Measurements from ENCODE around the gene SPOUT1. TPM values are rescaled to one million over a fixed set of nuclear protein-coding genes. Genes with fewer than 3 reads are reported as not detected.

SPOUT1 gene
- total RNA-seq, 1 experiment from 2014 or later: 35.8 TPM

- Mint-ChIP-seq H3K27me3 (ENCODE audit: unreplicated experiment) (no peaks in the 10 kb centered on the region), H3K36me3 (ENCODE audit: insufficient read depth, unreplicated experiment) (peaks cover 25% of the 10 kb centered on the region), H3K4me1 (ENCODE audit: low read depth, unreplicated experiment) (peaks cover 9% of the 10 kb centered on the region), H3K9me3 (ENCODE audit: low read depth, unreplicated experiment) (no peaks in the 10 kb centered on the region), H3K27ac (ENCODE audit: unreplicated experiment) (peak overlapping the region; percentile 90), H3K4me3 (ENCODE audit: low read depth, unreplicated experiment) (peak overlapping the region; percentile 99)
- no peak for DNase-seq
- CTCF ChIA-PET: interaction anchor here (0.5 to 1.8 kb wide), 3 partner anchors 11 to 190 kb away, joined by 3 to 22 read pairs (median 3); partner anchors contain the start of gene ENDOG
- no peak for TF ChIP-seq CTCF (IDR thresholded peaks at IDR 0.05; ENCODE audit: unreplicated experiment)
- intact Hi-C loops (cut with micrococcal nuclease; ENCODE audit: unreplicated experiment): no loop called here
- BruUV-seq (replicated peaks): TSS peak; percentile 35
Measured at GRCh38 chr9:128828719-128829452, 708 bp downstream of the SPOUT1 start.

DNA sequence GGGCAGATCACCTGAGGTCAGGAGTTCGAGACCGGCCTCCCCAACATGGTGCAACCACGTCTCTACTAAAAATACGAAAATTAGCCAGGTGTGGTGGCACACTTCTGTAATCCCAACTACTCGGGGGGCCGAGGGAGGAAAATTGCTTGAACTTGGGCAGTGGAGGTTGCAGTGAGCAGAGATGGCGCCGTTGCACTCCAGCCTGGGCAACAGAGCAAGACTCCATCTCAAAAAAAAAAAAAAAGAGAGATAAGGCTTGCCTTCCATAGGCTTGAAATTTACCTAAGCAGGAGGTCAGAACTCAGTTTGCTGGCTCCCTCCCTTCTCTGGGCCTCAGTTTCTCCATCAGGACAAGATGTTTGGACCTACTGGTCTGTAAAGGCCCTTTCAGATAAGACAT lies 1.3 kb downstream of the SPOUT1 start:
- Mint-ChIP-seq H3K36me3 (ENCODE audit: insufficient read depth, unreplicated experiment) (peaks cover 25% of the 10 kb centered on the region), H3K9me3 (ENCODE audit: low read depth, unreplicated experiment) (no peaks in the 10 kb centered on the region), H3K27ac (ENCODE audit: unreplicated experiment) (no peak overlapping the region), H3K4me1 (ENCODE audit: low read depth, unreplicated experiment) (peaks cover 9% of the 10 kb centered on the region), H3K4me3 (ENCODE audit: low read depth, unreplicated experiment) (peak overlapping the region; percentile 99), H3K27me3 (ENCODE audit: unreplicated experiment) (no peaks in the 10 kb centered on the region)
- no peak for DNase-seq
- no peak for TF ChIP-seq CTCF (IDR thresholded peaks at IDR 0.05; ENCODE audit: unreplicated experiment)
- no TSS peak for BruUV-seq (replicated peaks)
- intact Hi-C loops (cut with micrococcal nuclease; ENCODE audit: unreplicated experiment): no loop called here
- CTCF ChIA-PET: no interaction called here

- H3K27me3 Mint-ChIP-seq (ENCODE audit: unreplicated experiment): no peaks in the 10 kb centered on the region
Measured at GRCh38 chr9:128825923-128826700, 3.5 kb downstream of the SPOUT1 start.

DNA sequence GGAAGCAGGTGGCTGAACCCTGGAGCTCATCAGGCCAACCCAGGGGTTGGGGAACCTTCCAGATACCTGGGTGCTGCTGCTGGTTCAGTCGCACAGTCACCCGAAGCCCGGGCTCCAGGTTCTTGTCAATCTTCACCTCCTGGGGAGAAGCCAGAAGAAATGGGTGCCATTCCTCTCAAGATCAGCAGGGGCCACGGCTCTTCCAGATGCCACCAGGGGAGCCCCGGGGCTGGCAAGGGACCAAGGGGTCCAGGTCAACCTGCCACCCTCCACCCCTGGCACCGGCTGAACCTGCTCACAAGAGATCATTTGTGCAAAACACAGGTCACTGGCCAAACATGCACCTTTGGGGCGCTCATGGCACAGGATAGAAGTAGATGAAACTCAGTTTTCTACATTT lies 4.7 kb downstream of the SPOUT1 start:
- no peak for TF ChIP-seq CTCF (IDR thresholded peaks at IDR 0.05; ENCODE audit: unreplicated experiment)
- Mint-ChIP-seq H3K4me1 (ENCODE audit: low read depth, unreplicated experiment) (peaks cover 9% of the 10 kb centered on the region), H3K9me3 (ENCODE audit: low read depth, unreplicated experiment) (no peaks in the 10 kb centered on the region), H3K4me3 (ENCODE audit: low read depth, unreplicated experiment) (no peak overlapping the region), H3K36me3 (ENCODE audit: insufficient read depth, unreplicated experiment) (peaks cover 45% of the 10 kb centered on the region), H3K27ac (ENCODE audit: unreplicated experiment) (no peak overlapping the region), H3K27me3 (ENCODE audit: unreplicated experiment) (no peaks in the 10 kb centered on the region)
- intact Hi-C loops (cut with micrococcal nuclease; ENCODE audit: unreplicated experiment): no loop called here
- no TSS peak for BruUV-seq (replicated peaks)
- DNase-seq: no peak
- CTCF ChIA-PET: no interaction called here

More at GRCh38 chr9:128825923-128826700, 3.5 kb downstream of the SPOUT1 start:
- Mint-ChIP-seq H3K9me3 (ENCODE audit: low read depth, unreplicated experiment) (no peaks in the 10 kb centered on the region), H3K36me3 (ENCODE audit: insufficient read depth, unreplicated experiment) (peaks cover 40% of the 10 kb centered on the region), H3K4me1 (ENCODE audit: low read depth, unreplicated experiment) (peaks cover 9% of the 10 kb centered on the region), H3K27ac (ENCODE audit: unreplicated experiment) (no peak overlapping the region), H3K4me3 (ENCODE audit: low read depth, unreplicated experiment) (no peak overlapping the region)
- no TSS peak for BruUV-seq (replicated peaks)
- intact Hi-C loops (cut with micrococcal nuclease; ENCODE audit: unreplicated experiment): no loop called here
- CTCF ChIA-PET: no interaction called here
- TF ChIP-seq CTCF (IDR thresholded peaks at IDR 0.05; ENCODE audit: unreplicated experiment): no peak
- no peak for DNase-seq

Data from Calu3 (cell line).